A673 (cell line): ENCODE measurements around the gene PLP2. TPM values are rescaled to one million over a fixed set of nuclear protein-coding genes. Genes with fewer than 3 reads are reported as not detected.

ENCODE experiments used
- BruUV-seq: library from RNA; stranded (reverse); fragments of 400-500 nt; replicated peaks from 2 replicates; lab custom pipeline; 2021; lab: Mats Ljungman, UMichigan
- CTCF ChIA-PET: fragments of 300-600 bp; sonication (Branson Sonifier 250); formaldehyde crosslinking; loops from one replicate; lab custom pipeline; 2022; ENCODE audit warnings: antibody characterized with exemption; lab: Charles Lee
- POLR2A ChIA-PET: fragments of 300-600 bp; sonication (Branson Sonifier 250); formaldehyde crosslinking; loops from one replicate; lab custom pipeline; 2022; ENCODE audit warnings: antibody characterized with exemption; ENCODE audit not compliant: low non-redundant PET; lab: Charles Lee
- DNase-seq: peaks from one replicate; pipeline ENCODE4 v3.0.0-alpha.2; 2015; ENCODE audit warnings: low spot score
- H3K27ac ChIP-seq: fragments of 200-600 bp; sonication (generic); 2 replicates; pipeline ENCODE4 v1.5.1; 2016; ENCODE audit warnings: mixed run types, low read depth, mild to moderate bottlenecking, mixed read lengths, antibody characterized with exemption, low read length; ENCODE audit not compliant: poor library complexity, severe bottlenecking
- H3K27me3 ChIP-seq: fragments of 200-600 bp; sonication (generic); replicated peaks from 2 replicates; pipeline ENCODE4 v1.6.1; 2017; ENCODE audit warnings: mixed run types, low read depth, mild to moderate bottlenecking, mixed read lengths, antibody characterized with exemption, low read length; ENCODE audit not compliant: insufficient read depth, poor library complexity
- H3K36me3 ChIP-seq: fragments of 200-600 bp; sonication (generic); 2 replicates; pipeline ENCODE4 v1.6.1; 2016; ENCODE audit warnings: mixed run types, mild to moderate bottlenecking, mixed read lengths, antibody characterized with exemption, low read length; ENCODE audit not compliant: insufficient read depth, poor library complexity, severe bottlenecking
- H3K4me1 ChIP-seq: fragments of 200-600 bp; sonication (generic); 2 replicates; pipeline ENCODE4 v1.6.1; 2017; ENCODE audit warnings: mixed run types, mild to moderate bottlenecking, mixed read lengths, antibody characterized with exemption, low read length; ENCODE audit not compliant: insufficient read depth, poor library complexity, severe bottlenecking
- H3K4me3 ChIP-seq: fragments of 200-600 bp; sonication (generic); 2 replicates; pipeline ENCODE4 v1.5.1; 2016; ENCODE audit warnings: low read depth, mixed run types, mild to moderate bottlenecking, mixed read lengths, low read length; ENCODE audit not compliant: poor library complexity, severe bottlenecking
- H3K9me3 ChIP-seq: fragments of 200-600 bp; sonication (generic); 2 replicates; pipeline ENCODE4 v1.6.1; 2016; ENCODE audit warnings: mixed run types, low read depth, mild to moderate bottlenecking, mixed read lengths, antibody characterized with exemption, low read length; ENCODE audit not compliant: poor library complexity, severe bottlenecking
- EZH2 ChIP-seq: fragments of 200-600 bp; sonication (generic); IDR thresholded peaks from 2 replicates; pipeline ENCODE4 v1.6.1; 2017; ENCODE audit warnings: borderline replicate concordance, low read depth, mild to moderate bottlenecking, mixed read lengths, antibody characterized with exemption, low read length; ENCODE audit not compliant: poor library complexity, severe bottlenecking
- intact Hi-C: fragments of 100-400 bp; cut with micrococcal nuclease; formaldehyde crosslinking; loops from one replicate; pipeline ENCODE4 v1.10.0; 2022; ENCODE audit not compliant: unreplicated experiment
- total RNA-seq: library from RNA; stranded (reverse); gene quantifications from 2 replicates; pipeline ENCODE4 v1.2.3, GENCODE V29; 2021
- TF ChIP-seq, protein P1 (sequence below): fragments of 300-800, 200-600 bp; sonication (generic); conservative IDR thresholded peaks from 2 replicates; pipeline ENCODE4 v1.5.1; 2017; ENCODE audit warnings: low read depth, mild to moderate bottlenecking, antibody characterized with exemption, low read length, moderate library complexity, mixed read lengths

The PLP2 gene
- total RNA-seq, 1 experiment from 2014 or later, result 87.5 TPM

DNA sequence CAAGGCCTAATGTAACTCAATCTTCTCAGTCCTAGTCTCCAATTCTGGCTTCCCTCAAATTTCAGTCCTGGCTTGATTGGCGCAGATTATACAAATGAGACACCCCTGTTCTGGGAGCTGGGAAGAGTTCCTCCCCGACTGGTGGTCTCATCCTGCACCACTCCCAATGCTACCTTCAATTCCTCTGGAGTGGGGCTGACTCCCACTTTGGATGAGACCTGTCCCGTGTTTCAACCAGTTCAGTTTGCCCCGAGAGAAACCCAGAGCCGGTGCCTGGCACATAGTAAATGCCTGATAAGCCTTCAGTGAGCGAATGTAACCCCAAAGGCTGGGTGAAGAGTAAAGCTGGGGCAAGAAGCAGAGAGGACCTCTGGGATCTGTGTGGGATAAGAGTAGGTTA is 32.3 kb downstream of the PLP2 start:
- ChIA-PET CTCF (no interaction called here), POLR2A (no interaction called here)
- Histone ChIP-seq H3K27ac (no peak overlapping the region), H3K36me3 (no peaks in the 10 kb centered on the region), H3K9me3 (no peaks in the 10 kb centered on the region), H3K4me3 (no peak overlapping the region), H3K27me3 (no peaks in the 10 kb centered on the region), H3K4me1 (peaks cover under 1% of the 10 kb centered on the region)
- DNase-seq, result no peak
- intact Hi-C loops, result no loop called here
- BruUV-seq, result no TSS peak
- no peak for TF ChIP-seq EZH2
- TF ChIP-seq, protein P1, sequence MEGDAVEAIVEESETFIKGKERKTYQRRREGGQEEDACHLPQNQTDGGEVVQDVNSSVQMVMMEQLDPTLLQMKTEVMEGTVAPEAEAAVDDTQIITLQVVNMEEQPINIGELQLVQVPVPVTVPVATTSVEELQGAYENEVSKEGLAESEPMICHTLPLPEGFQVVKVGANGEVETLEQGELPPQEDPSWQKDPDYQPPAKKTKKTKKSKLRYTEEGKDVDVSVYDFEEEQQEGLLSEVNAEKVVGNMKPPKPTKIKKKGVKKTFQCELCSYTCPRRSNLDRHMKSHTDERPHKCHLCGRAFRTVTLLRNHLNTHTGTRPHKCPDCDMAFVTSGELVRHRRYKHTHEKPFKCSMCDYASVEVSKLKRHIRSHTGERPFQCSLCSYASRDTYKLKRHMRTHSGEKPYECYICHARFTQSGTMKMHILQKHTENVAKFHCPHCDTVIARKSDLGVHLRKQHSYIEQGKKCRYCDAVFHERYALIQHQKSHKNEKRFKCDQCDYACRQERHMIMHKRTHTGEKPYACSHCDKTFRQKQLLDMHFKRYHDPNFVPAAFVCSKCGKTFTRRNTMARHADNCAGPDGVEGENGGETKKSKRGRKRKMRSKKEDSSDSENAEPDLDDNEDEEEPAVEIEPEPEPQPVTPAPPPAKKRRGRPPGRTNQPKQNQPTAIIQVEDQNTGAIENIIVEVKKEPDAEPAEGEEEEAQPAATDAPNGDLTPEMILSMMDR, result no peak

DNA sequence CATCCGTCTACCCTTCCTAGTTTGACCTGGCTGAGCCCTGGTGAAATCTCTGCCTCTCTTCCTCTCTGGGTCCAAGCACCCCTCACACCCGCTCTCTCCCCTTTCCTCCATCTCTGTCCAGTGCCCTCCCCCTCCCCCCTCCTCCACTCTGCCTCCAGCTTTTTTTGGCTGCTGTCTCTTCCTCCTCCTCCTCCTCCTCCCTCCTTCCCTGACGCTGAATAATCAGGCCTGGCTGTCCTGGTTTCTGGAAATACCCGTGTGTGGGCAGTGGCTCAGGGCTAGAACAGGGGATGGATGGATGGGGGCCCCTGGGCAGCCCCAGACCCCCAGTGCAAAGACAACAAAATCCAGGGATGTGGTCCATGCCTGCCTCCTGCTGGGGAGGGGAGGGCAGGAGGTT is 33.0 kb downstream of the PLP2 start:
- Histone ChIP-seq H3K4me3 (no peak overlapping the region), H3K27me3 (no peaks in the 10 kb centered on the region), H3K27ac (no peak overlapping the region), H3K36me3 (no peaks in the 10 kb centered on the region), H3K9me3 (no peaks in the 10 kb centered on the region), H3K4me1 (no peaks in the 10 kb centered on the region)
- DNase-seq, result no peak
- no peak for TF ChIP-seq EZH2
- TF ChIP-seq, protein P1, result no peak
- intact Hi-C loops, result no loop called here
- BruUV-seq, result no TSS peak
- CTCF ChIA-PET, result no interaction called here
- POLR2A ChIA-PET, result no interaction called here

DNA sequence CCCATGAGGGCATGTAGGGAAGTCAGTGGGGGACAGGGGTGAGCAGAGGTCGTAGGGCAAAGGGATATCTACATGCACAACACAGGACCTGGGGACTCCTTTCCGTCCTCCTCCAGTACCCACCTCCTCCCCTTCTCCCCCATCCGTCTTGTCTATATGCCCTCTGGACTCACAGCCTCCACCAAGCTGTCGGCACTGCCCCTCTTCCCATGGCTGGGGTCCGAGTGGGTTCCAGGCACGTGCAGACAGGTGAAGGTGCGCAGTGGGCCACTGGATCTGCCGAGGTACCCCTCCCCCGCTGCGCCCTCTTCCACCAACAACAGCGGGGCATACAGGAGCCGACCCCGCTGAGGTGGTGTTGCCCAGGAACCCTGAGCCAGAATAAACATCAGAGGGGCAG is 33.7 kb downstream of the PLP2 start:
- no peaks in the 10 kb centered on the region for H3K27me3 ChIP-seq
- intact Hi-C loops, result no loop called here
- H3K27ac ChIP-seq, result no peak overlapping the region
- BruUV-seq, result no TSS peak
- TF ChIP-seq, protein P1, result no peak
- TF ChIP-seq EZH2, result no peak
- H3K36me3 ChIP-seq, result no peaks in the 10 kb centered on the region
- POLR2A ChIA-PET, result no interaction called here
- no peak for DNase-seq
- H3K4me1 ChIP-seq, result no peaks in the 10 kb centered on the region
- no peaks in the 10 kb centered on the region for H3K9me3 ChIP-seq
- CTCF ChIA-PET, result no interaction called here
- H3K4me3 ChIP-seq, result no peak overlapping the region
